SK-N-SH treated with all-trans-retinoic acid at 6 μM for 48 hours (cell line): ENCODE results near the gene PTH.

Experiments
- PATZ1 ChIP-seq: fragments of 250-450 bp; sonication (Bioruptor Pico); IDR thresholded peaks from 2 replicates; pipeline ENCODE4 v1.8.0; 2020; ENCODE audit warnings: mild to moderate bottlenecking, moderate library complexity, borderline replicate concordance
- ZNF8 ChIP-seq: fragments of 450-650 bp; formaldehyde crosslinking; IDR thresholded peaks from 2 replicates; pipeline ENCODE4 v1.5.0; 2020; ENCODE audit warnings: mild to moderate bottlenecking, moderate library complexity

- TF ChIP-seq ZNF8 (CRISPR knock-in tag) (no peak), PATZ1 (CRISPR knock-in tag) (no peak)
Measured at GRCh38 chr11:13448876-13449275, 46.9 kb downstream of the PTH start.
